GM12873 (cell line): ENCODE measurements around the gene CAPZB.

Experiments
- TF ChIP-seq, protein P1 (sequence below): IDR thresholded peaks from 2 replicates; pipeline ENCODE4 v1.5.1; 2012; ENCODE audit warnings: low read depth, mild to moderate bottlenecking, moderate library complexity, low read length, control low read depth; ENCODE audit not compliant: insufficient read depth; ENCODE audit errors: missing control alignments

CAPZB gene

DNA sequence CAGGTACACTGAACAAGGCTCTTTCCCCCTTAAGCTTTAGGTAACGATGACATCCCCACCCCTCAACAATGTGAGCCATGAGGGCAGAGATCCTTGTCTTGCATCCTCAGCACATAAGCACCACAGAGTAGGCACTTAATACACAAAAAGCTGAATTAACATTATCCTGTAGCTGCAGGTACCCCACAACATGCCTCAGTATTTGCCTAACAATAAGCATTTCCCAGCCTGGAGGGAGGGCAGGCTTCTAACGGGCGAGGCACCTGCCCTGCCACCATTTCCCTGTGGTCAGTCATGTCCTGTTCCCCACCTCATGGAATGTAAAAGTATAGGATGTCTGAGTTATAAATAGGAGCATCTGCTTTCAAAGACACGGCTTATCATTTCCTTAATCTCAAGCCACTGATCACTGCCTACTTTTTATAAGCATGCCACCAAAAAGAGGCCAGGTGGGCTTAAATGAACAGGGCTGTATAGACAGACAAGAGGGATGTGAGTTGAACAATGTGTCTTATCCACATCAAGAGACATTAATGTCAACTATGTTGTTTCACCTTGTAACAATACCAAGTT, 3.4 kb downstream of the CAPZB start:
- TF ChIP-seq, protein P1, sequence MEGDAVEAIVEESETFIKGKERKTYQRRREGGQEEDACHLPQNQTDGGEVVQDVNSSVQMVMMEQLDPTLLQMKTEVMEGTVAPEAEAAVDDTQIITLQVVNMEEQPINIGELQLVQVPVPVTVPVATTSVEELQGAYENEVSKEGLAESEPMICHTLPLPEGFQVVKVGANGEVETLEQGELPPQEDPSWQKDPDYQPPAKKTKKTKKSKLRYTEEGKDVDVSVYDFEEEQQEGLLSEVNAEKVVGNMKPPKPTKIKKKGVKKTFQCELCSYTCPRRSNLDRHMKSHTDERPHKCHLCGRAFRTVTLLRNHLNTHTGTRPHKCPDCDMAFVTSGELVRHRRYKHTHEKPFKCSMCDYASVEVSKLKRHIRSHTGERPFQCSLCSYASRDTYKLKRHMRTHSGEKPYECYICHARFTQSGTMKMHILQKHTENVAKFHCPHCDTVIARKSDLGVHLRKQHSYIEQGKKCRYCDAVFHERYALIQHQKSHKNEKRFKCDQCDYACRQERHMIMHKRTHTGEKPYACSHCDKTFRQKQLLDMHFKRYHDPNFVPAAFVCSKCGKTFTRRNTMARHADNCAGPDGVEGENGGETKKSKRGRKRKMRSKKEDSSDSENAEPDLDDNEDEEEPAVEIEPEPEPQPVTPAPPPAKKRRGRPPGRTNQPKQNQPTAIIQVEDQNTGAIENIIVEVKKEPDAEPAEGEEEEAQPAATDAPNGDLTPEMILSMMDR, result no peak

DNA sequence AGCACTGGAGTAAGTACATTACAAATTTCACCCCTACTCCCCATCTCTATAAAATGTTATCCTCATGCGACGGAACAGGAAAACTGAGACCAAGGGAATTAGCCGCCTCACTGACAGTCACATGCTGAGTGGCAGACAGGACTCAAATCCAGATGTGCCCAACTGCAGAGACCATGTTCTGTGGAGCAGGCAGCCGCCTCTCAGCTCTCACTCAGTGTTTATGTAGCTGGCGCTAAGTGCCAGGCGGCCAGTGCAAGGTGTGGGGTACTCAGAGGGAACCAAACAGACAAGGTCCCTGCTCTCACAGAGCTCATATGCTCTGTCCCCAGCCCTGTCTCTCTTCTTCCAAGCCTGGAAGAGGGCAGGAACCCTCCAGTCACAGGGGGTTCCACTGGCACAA, 5.1 kb downstream of the CAPZB start:
- TF ChIP-seq, protein P1, result no peak

DNA sequence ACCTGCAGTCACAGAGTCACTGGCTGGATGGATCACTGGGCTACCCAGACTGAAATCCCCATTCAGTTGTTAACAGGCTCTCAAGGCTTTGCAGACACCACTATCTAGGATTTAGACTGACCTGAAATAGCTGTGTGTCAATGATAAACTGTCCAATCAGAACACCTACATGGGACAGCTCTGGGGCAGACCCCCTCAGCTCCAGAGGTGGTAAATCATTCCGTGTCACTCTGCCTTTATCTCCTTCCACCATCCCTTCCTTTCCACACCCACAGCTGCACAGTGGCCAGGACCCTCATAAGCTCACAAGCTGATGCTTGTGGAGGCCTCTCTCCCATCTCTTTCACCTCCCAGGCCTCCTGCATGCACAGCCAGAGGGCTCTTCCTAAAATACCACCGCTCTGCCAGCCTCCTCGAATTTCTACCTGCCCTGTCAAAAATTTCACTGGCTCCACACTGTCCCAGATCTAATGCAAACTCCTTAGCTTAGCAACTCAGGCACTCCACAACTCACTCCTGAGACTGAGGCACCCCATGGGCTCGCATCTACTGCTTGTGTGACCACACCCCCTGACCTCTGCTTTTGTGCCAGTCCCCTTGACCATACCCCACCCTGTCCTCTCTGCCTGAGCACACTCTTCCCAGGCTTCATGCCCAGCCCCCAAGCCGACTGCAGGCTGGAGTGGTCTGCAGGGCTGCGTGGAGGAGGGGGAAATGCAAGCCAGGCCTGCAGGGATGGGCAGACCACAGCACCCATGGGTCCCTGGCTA, 5.8 kb downstream of the CAPZB start:
- TF ChIP-seq, protein P1, result no peak

DNA sequence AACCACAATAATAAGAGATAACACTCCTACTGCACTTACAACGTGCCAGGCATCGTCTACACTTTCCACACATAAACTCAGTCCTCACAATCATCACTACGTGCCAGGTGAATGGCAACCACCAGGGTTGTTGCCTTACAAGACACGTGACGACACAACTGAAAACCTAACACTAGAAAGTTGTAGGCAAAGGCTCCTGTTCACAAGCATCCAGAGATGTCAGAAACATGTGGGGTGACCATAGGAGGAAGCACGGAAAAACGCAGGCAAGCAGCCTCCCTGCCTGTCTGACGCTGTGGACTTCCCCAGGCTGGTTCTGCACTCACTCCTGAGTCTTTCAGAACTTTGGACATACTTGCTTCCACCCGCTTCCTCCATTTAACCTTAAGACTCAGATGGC, 7.0 kb downstream of the CAPZB start:
- TF ChIP-seq, protein P1, result no peak

DNA sequence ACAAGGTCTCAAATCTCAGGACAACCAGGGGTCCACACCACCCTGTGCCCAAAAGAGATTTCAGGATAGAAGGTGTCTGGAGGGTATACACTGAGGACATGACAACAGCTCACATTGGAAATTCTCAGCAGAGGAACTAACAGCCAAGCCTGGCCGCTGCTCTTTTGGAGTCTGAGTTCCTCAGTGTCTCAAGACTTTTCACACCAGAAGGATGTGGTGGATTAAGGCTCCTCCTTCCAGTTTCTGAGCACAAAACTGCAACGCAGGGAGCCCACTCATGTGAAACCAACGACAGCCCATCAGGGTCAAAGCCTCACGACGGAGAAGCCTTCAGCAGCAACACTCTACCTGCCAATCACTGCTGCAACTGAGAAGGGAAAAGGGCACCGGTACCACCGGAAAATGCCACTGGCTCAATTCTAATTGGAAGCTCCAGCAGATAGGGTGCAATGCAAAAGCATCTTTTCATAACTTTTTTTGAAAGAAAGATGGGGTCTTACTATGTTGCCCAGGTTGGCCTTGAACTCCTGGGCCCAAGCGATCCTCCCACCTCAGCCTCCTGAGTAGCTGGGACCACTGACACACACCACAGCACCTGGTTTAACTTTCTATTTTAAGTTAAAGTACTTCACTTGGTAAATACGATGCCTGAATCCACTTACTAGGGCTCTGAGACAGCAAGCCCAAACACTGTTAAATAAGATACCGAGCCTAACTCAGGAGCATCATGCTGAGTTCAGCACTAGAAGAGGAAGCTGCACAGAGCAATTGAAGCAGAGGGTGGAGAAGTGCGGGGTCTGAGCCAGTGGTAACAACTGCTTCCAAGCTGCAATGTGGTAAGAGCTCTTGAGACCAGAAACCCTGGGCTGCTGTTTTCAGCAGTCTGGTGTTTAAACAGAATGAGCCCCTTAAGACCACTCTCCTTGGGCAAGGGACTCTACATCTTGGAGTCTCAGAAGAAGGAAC, 7.8 kb downstream of the CAPZB start:
- TF ChIP-seq, protein P1, result no peak

GRCh38 chr1:19476450-19477190, 8.7 kb downstream of the CAPZB start:
- TF ChIP-seq, protein P1, result no peak
